HepG2 (cell line): ENCODE measurements around the gene RDH14. TPM values are rescaled to one million over a fixed set of nuclear protein-coding genes. Genes with fewer than 3 reads are reported as not detected.

Experiments used
- CC2D1A ChIP-seq: sonication (generic); formaldehyde crosslinking; IDR thresholded peaks from 2 replicates; pipeline ENCODE4 v1.8.1; 2023; ENCODE audit warnings: mild to moderate bottlenecking, missing genetic modification reagents
- CREB1 ChIP-seq, 2 experiments: fragments of 450-650 bp in 1 of 2; IDR thresholded peaks; 2 replicates each; pipeline ENCODE4 v1.6.1; 2016 to 2017; ENCODE audit warnings: control low read depth in 1 of 2, mild to moderate bottlenecking in 1 of 2, missing compliant biosample characterization in 1 of 2, missing genetic modification characterization in 1 of 2
- HNF1B ChIP-seq: sonication (generic); formaldehyde crosslinking; IDR thresholded peaks from 2 replicates; pipeline ENCODE4 v1.5.1; 2020; ENCODE audit warnings: mild to moderate bottlenecking, moderate library complexity, missing genetic modification reagents
- JUN ChIP-seq: sonication (generic); formaldehyde crosslinking; IDR thresholded peaks from 2 replicates; pipeline ENCODE4 v1.4.0; 2020; ENCODE audit warnings: mild to moderate bottlenecking, missing genetic modification reagents
- KDM4B ChIP-seq: sonication (generic); formaldehyde crosslinking; IDR thresholded peaks from 2 replicates; pipeline ENCODE4 v1.4.0; 2020; ENCODE audit warnings: missing genetic modification reagents
- KLF6 ChIP-seq: IDR thresholded peaks from 2 replicates; pipeline ENCODE4 v1.8.0; 2016; ENCODE audit warnings: missing biosample characterization, missing genetic modification reagents
- NPAS2 ChIP-seq: sonication (generic); formaldehyde crosslinking; IDR thresholded peaks from 2 replicates; pipeline ENCODE4 v1.8.0; 2022; ENCODE audit warnings: mild to moderate bottlenecking, missing genetic modification reagents, borderline replicate concordance
- TP53 ChIP-seq: sonication (generic); formaldehyde crosslinking; conservative IDR thresholded peaks from 2 replicates; pipeline ENCODE4 v1.4.0; 2020; ENCODE audit warnings: missing genetic modification reagents
- TSC22D2 ChIP-seq: sonication (generic); formaldehyde crosslinking; IDR thresholded peaks from 2 replicates; pipeline ENCODE4 v1.5.1; 2020; ENCODE audit warnings: missing genetic modification reagents, mild to moderate bottlenecking, borderline replicate concordance
- ZBED4 ChIP-seq: sonication (generic); formaldehyde crosslinking; IDR thresholded peaks from 2 replicates; pipeline ENCODE4 v1.4.0; 2020; ENCODE audit warnings: missing genetic modification reagents, borderline replicate concordance
- ZBTB42 ChIP-seq: sonication (generic); formaldehyde crosslinking; IDR thresholded peaks from 2 replicates; pipeline ENCODE4 v1.5.0; 2020; ENCODE audit warnings: mild to moderate bottlenecking, missing genetic modification reagents
- polyA plus RNA-seq, 8 experiments: library from polyadenylated mRNA; depleted of rRNA in 3 of 8; stranded (reverse) in 7 of 8; unstranded in 1 of 8; fragments of >200 nt; fragmentation: Illumina TruSeq in 4 of 8; extraction: Trizol in 4 of 8; gene quantifications; 2 replicates each; pipeline versions ENCODE4 v1.2.1 to v1.2.3, GENCODE V29; 2011 to 2016; ENCODE audit warnings: low read depth in 4 of 8, missing spikeins in 1 of 8, mixed read lengths in 1 of 8; ENCODE audit not compliant: insufficient read depth in 1 of 8
- total RNA-seq, 5 experiments: library from RNA; depleted of rRNA; stranded (reverse); fragments of >200 nt; fragmentation: Illumina TruSeq; extraction: Trizol; gene quantifications; 2 replicates each; pipeline ENCODE4 v1.2.3, GENCODE V29; 2016; ENCODE audit warnings: low read depth in 1 of 5
- TF ChIP-seq, protein P1 (sequence below): sonication (generic); formaldehyde crosslinking; IDR thresholded peaks from 2 replicates; pipeline ENCODE4 v1.8.0; 2022; ENCODE audit warnings: low read depth, missing genetic modification reagents

Gene RDH14
- total and polyA plus RNA-seq, 2 of the 13 experiments (the other 11 are each of a cell fraction or from before 2014, with no cell fraction given) = 27.4 to 39.9 TPM

- TF ChIP-seq TP53 (peak; percentile 73; the same call in 1 of the 2 replicates), TSC22D2 (CRISPR knock-in tag) (0 out of 2 replicates have a peak, but pooled peaks have one; percentile 14), JUN (CRISPR knock-in tag) (peak; percentile 56; the same call in 1 of the 2 replicates), NPAS2 (CRISPR knock-in tag) (no peak), CC2D1A (CRISPR knock-in tag) (no peak), KDM4B (CRISPR knock-in tag) (peak; percentile 26), KLF6 (peak; percentile 95), CREB1 (IDR thresholded peaks at IDR 0.05) (peak; percentile 90), CREB1 (CRISPR knock-in tag; IDR thresholded peaks at IDR 0.05) (peak; percentile 92), ZBED4 (CRISPR knock-in tag) (peak; percentile 72), ZBTB42 (CRISPR knock-in tag) (no peak), HNF1B (CRISPR knock-in tag) (peak; percentile 53)
- TF ChIP-seq, protein P1, sequence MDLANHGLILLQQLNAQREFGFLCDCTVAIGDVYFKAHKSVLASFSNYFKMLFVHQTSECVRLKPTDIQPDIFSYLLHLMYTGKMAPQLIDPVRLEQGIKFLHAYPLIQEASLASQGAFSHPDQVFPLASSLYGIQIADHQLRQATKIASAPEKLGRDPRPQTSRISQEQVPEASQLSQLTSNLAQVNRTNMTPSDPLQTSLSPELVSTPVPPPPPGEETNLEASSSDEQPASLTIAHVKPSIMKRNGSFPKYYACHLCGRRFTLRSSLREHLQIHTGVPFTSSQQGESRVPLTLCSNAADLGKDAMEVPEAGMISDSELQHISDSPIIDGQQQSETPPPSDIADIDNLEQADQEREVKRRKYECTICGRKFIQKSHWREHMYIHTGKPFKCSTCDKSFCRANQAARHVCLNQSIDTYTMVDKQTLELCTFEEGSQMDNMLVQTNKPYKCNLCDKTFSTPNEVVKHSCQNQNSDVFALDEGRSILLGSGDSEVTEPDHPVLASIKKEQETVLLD (CRISPR knock-in tag) = peak; percentile 97
These were observed at the start of gene RDH14 (continued) for GRCh38 chr2:18560031-18560796.
